Measurements from ENCODE around the gene KCND2.

The KCND2 gene

DNA sequence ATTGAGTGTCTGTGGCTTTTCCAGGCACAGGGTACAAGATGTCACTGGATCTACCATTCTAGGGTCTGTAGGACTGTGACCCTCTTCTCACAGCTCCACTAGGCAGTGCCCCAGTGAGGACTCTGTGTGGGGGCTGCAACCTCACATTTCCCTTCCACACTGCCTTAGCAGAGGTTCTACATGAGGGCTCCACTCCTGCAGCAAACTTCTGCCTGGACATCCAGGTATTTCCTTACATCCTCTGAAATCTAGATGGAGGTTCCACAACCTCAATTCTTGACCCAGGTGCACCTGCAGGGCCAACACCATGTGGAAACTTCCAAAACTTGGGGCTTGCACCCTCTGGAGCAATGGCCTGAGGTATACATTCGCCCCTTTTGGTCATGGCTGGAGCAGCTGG, 183.7 kb downstream of the KCND2 start:
- TF ChIP-seq FOXP2 (optimal IDR thresholded peaks at IDR 0.05; ENCODE audit: borderline replicate concordance, extremely low read depth, extremely low read length, insufficient read depth) (no peak), TAF1 (IDR thresholded peaks at IDR 0.05; ENCODE audit: borderline replicate concordance, insufficient read depth, low read length) (no peak), SIN3A (IDR thresholded peaks at IDR 0.05; ENCODE audit: borderline replicate concordance, insufficient read depth, low read length) (no peak), POLR2AphosphoS5 (IDR thresholded peaks at IDR 0.05; ENCODE audit: low read depth, low read length) (no peak)
- TF ChIP-seq, protein P1, sequence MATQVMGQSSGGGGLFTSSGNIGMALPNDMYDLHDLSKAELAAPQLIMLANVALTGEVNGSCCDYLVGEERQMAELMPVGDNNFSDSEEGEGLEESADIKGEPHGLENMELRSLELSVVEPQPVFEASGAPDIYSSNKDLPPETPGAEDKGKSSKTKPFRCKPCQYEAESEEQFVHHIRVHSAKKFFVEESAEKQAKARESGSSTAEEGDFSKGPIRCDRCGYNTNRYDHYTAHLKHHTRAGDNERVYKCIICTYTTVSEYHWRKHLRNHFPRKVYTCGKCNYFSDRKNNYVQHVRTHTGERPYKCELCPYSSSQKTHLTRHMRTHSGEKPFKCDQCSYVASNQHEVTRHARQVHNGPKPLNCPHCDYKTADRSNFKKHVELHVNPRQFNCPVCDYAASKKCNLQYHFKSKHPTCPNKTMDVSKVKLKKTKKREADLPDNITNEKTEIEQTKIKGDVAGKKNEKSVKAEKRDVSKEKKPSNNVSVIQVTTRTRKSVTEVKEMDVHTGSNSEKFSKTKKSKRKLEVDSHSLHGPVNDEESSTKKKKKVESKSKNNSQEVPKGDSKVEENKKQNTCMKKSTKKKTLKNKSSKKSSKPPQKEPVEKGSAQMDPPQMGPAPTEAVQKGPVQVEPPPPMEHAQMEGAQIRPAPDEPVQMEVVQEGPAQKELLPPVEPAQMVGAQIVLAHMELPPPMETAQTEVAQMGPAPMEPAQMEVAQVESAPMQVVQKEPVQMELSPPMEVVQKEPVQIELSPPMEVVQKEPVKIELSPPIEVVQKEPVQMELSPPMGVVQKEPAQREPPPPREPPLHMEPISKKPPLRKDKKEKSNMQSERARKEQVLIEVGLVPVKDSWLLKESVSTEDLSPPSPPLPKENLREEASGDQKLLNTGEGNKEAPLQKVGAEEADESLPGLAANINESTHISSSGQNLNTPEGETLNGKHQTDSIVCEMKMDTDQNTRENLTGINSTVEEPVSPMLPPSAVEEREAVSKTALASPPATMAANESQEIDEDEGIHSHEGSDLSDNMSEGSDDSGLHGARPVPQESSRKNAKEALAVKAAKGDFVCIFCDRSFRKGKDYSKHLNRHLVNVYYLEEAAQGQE (IDR thresholded peaks at IDR 0.05; ENCODE audit: insufficient read depth in 1 of 2, low read depth in 2 of 2, low read length in 2 of 2): no peak

DNA sequence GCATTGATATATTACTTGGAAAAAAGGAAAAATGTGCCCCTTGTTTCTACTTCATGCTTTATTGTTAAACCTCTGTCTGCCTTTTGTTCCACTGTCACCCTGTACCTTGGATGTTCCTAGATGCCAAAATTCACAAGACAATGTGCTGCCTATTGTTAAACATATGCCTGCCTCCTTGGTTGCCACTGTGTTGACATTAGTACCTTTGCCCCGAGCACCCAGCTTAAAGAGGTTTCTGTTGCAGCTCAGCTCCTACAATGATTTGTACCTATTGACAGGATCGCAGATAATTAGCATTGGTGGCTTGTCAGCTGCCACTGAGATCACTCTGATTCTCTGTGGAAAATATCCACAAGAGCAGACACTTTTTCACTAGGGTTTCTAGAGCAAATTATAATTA, 188.0 kb downstream of the KCND2 start:
- TF ChIP-seq POLR2AphosphoS5 (IDR thresholded peaks at IDR 0.05; ENCODE audit: low read depth, low read length) (no peak), SIN3A (IDR thresholded peaks at IDR 0.05; ENCODE audit: borderline replicate concordance, insufficient read depth, low read length) (no peak), TAF1 (IDR thresholded peaks at IDR 0.05; ENCODE audit: borderline replicate concordance, insufficient read depth, low read length) (no peak), FOXP2 (optimal IDR thresholded peaks at IDR 0.05; ENCODE audit: borderline replicate concordance, extremely low read depth, extremely low read length, insufficient read depth) (no peak)
- TF ChIP-seq, protein P1 (IDR thresholded peaks at IDR 0.05; ENCODE audit: insufficient read depth in 1 of 2, low read depth in 2 of 2, low read length in 2 of 2): no peak

DNA sequence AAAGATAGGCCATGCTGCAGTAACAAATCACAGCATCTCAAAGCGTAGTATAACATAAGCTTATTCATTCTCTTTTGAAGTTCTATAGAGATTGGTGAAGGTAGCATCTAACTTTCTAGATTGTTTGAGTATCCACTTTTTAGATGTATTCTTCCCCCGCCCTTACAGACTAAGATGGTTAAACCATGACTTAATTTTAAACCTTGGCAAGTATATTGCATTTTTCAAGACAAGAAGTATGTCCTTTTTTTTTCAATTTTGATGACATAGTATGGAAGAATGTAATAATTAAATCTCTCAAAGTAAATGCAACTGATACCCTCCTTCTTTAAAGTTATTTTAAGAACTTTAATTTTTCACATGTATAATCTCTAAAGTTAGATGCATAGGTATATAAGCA, 190.0 kb downstream of the KCND2 start:
- TF ChIP-seq SIN3A (IDR thresholded peaks at IDR 0.05; ENCODE audit: borderline replicate concordance, insufficient read depth, low read length) (no peak), FOXP2 (optimal IDR thresholded peaks at IDR 0.05; ENCODE audit: borderline replicate concordance, extremely low read depth, extremely low read length, insufficient read depth) (no peak), POLR2AphosphoS5 (IDR thresholded peaks at IDR 0.05; ENCODE audit: low read depth, low read length) (no peak)
- TF ChIP-seq, protein P1 (IDR thresholded peaks at IDR 0.05; ENCODE audit: insufficient read depth in 1 of 2, low read depth in 2 of 2, low read length in 2 of 2): no peak

DNA sequence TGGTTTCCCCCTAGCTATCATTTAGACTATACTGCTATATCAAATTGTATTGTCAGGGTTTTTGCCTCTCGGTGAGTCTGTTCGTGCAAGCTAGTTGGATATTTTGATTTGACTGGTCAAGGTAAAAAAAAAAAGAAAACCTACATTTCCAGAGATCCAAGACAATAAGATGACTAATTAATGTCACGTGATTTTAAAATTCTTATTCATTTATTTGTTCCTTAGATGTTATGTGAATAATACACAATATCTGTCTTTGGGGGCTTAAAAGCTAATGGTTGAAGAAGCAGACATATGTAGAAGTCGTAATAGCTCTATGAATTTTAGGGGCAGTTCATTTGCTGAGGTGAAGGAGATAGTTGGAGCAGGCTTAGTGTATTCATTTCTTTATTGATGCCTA, 191.1 kb downstream of the KCND2 start:
- TF ChIP-seq FOXP2 (optimal IDR thresholded peaks at IDR 0.05; ENCODE audit: borderline replicate concordance, extremely low read depth, extremely low read length, insufficient read depth) (no peak), POLR2AphosphoS5 (IDR thresholded peaks at IDR 0.05; ENCODE audit: low read depth, low read length) (no peak), SIN3A (IDR thresholded peaks at IDR 0.05; ENCODE audit: borderline replicate concordance, insufficient read depth, low read length) (no peak), TAF1 (IDR thresholded peaks at IDR 0.05; ENCODE audit: borderline replicate concordance, insufficient read depth, low read length) (no peak)
- TF ChIP-seq, protein P1 (IDR thresholded peaks at IDR 0.05; ENCODE audit: insufficient read depth in 1 of 2, low read depth in 2 of 2, low read length in 2 of 2): no peak

DNA sequence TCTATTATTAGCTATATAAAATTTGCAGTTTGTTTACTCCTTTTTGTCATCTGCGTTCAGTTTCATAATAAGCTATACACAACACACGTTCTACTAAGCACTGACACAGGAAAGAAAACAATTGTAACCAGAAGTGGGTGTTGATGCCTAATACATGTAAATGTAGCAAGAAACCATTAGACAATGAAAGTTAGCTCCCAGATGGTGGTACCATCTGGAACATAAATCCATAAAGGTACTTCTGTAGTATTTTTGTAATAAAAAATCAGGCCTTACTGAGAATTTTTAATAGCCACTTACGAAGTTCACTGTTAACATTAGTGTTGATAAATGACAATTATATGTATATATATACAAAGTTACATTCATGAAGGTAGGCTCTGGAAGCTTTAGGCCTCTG, 194.7 kb downstream of the KCND2 start:
- TF ChIP-seq SIN3A (IDR thresholded peaks at IDR 0.05; ENCODE audit: borderline replicate concordance, insufficient read depth, low read length): no peak
- TF ChIP-seq FOXP2 (optimal IDR thresholded peaks at IDR 0.05; ENCODE audit: borderline replicate concordance, extremely low read depth, extremely low read length, insufficient read depth): no peak
- TF ChIP-seq POLR2AphosphoS5 (IDR thresholded peaks at IDR 0.05; ENCODE audit: low read depth, low read length): no peak
- TF ChIP-seq, protein P1 (IDR thresholded peaks at IDR 0.05; ENCODE audit: insufficient read depth in 1 of 2, low read depth in 2 of 2, low read length in 2 of 2): no peak
- no peak for TF ChIP-seq TAF1 (IDR thresholded peaks at IDR 0.05; ENCODE audit: borderline replicate concordance, insufficient read depth, low read length)

Data from PFSK-1 (cell line).